K562 (cell line): Measurements from ENCODE around the gene CKMT2. TPM values are rescaled to one million over a fixed set of nuclear protein-coding genes. Genes with fewer than 3 reads are reported as not detected.

Source experiments
- ATAC-seq: fragments of 200-7000 bp; cut with Tn5 transposase; 3 replicates; pipeline ENCODE4 v1.9.1; 2020; ENCODE audit warnings: moderate library complexity
- BruUV-seq: library from RNA; stranded (reverse); fragments of 400-500 nt; replicated peaks from 2 replicates; lab custom pipeline; 2021; lab: Mats Ljungman, UMichigan
- CTCF ChIA-PET: fragments of 300-600 bp; formaldehyde crosslinking; extraction: SDS; loops from one replicate; lab custom pipeline; 2021; ENCODE audit warnings: low intra/inter-chr PET ratio; lab: Yijun Ruan, JAX
- POLR2A ChIA-PET: fragments of 300-600, 350-650 bp; sonication (Branson Sonifier 250); formaldehyde crosslinking; extraction: SDS; loops from one replicate; lab custom pipeline; 2021; ENCODE audit warnings: antibody characterized with exemption, inconsistent platforms; lab: Yijun Ruan, JAX
- DNase-seq, 4 experiments: peaks; one replicate each; pipeline versions ENCODE4 v3.0.0 to v3.0.0-alpha.2; 2011 to 2018; ENCODE audit warnings: low spot score in 3 of 4, mixed read lengths in 3 of 4; ENCODE audit errors: extremely low read depth in 1 of 4
- FAIRE-seq: peaks from 2 replicates; lab custom pipeline; 2011; peaks lifted over from hg19 to GRCh38; lab: Jason Lieb, UNC
- H2AFZ ChIP-seq: 2 replicates; pipeline ENCODE4 v1.6.0; 2011; ENCODE audit warnings: low read depth, low read length, control low read depth, inconsistent platforms
- H3K27ac ChIP-seq: fragments of 200-600 bp; 3 replicates; pipeline ENCODE4 v1.8.0; 2011; ENCODE audit warnings: low read depth, mild to moderate bottlenecking, control low read depth, inconsistent platforms, low read length, moderate library complexity, mixed read lengths; ENCODE audit errors: extremely low read depth
- H3K27me3 ChIP-seq, 2 experiments: fragments of 300-600 bp in 1 of 2; 2 replicates in 1 of 2; 3 replicates in 1 of 2; pipeline versions ENCODE4 v1.6.0 to v1.8.0; 2011; ENCODE audit warnings: inconsistent platforms in 2 of 2, low read length in 2 of 2, mild to moderate bottlenecking in 1 of 2, mixed read lengths in 1 of 2, moderate library complexity in 1 of 2; ENCODE audit not compliant: control insufficient read depth in 2 of 2, insufficient read depth in 2 of 2
- H3K36me3 ChIP-seq: fragments of 300-600 bp; 3 replicates; pipeline ENCODE4 v1.8.0; 2011; ENCODE audit warnings: mild to moderate bottlenecking, low read length, inconsistent platforms; ENCODE audit not compliant: control insufficient read depth, insufficient read depth
- H3K4me1 ChIP-seq, 2 experiments: fragments of 200-600 bp in 1 of 2; replicated peaks in 1 of 2; 2 replicates in 1 of 2; 3 replicates in 1 of 2; pipeline versions ENCODE4 v1.5.1 to v1.8.0; 2011; ENCODE audit warnings: inconsistent platforms in 2 of 2, low read length in 2 of 2, mild to moderate bottlenecking in 1 of 2, mixed read lengths in 1 of 2, moderate library complexity in 1 of 2; ENCODE audit not compliant: control insufficient read depth in 2 of 2, insufficient read depth in 2 of 2
- H3K4me2 ChIP-seq: 2 replicates; pipeline ENCODE4 v1.6.1; 2011; ENCODE audit warnings: low read length, control low read depth, inconsistent platforms, mixed read lengths; ENCODE audit not compliant: insufficient read depth
- H3K4me3 ChIP-seq: fragments of 200-600 bp; sonication (generic), shearing (Covaris generic); 2 replicates; pipeline ENCODE4 v1.5.1; 2016; ENCODE audit warnings: control low read depth, inconsistent platforms
- H3K79me2 ChIP-seq: fragments of 200-600 bp; 3 replicates; pipeline ENCODE4 v1.8.0; 2011; ENCODE audit warnings: low read length, inconsistent platforms; ENCODE audit not compliant: control insufficient read depth, insufficient read depth
- H3K9ac ChIP-seq, 2 experiments: 2 replicates each; pipeline versions ENCODE4 v1.6.0 to v1.6.1; 2011; ENCODE audit warnings: low read depth in 2 of 2, low read length in 2 of 2, control low read depth in 1 of 2, inconsistent platforms in 1 of 2, mild to moderate bottlenecking in 1 of 2, mixed read lengths in 1 of 2; ENCODE audit not compliant: insufficient read depth in 1 of 2
- H3K9me1 ChIP-seq: one replicate; pipeline ENCODE4 v1.6.0; 2011; ENCODE audit warnings: inconsistent platforms, mild to moderate bottlenecking, low read length, moderate library complexity; ENCODE audit not compliant: control insufficient read depth, insufficient read depth
- H3K9me3 ChIP-seq: replicated peaks from 2 replicates; pipeline ENCODE4 v1.5.1; 2011; ENCODE audit warnings: low read depth, low read length, inconsistent platforms; ENCODE audit not compliant: control insufficient read depth, insufficient read depth
- H4K20me1 ChIP-seq: replicated peaks from 2 replicates; pipeline ENCODE4 v1.6.1; 2011; ENCODE audit warnings: low read length, inconsistent platforms, mixed read lengths; ENCODE audit not compliant: control insufficient read depth, insufficient read depth
- ARNT ChIP-seq, 2 experiments: fragments of 450-650 bp; IDR thresholded peaks; 2 replicates each; pipeline ENCODE4 v1.6.1; 2016; ENCODE audit warnings: mild to moderate bottlenecking in 1 of 2
- CHD2 ChIP-seq: IDR thresholded peaks from 2 replicates; pipeline ENCODE4 v1.6.1; 2011; ENCODE audit warnings: low read depth, low read length
- RNF219 ChIP-seq: fragments of 250-450 bp; sonication (Bioruptor Pico); IDR thresholded peaks from 2 replicates; pipeline ENCODE4 v1.5.0; 2022; ENCODE audit warnings: mild to moderate bottlenecking
- SAP30 ChIP-seq: fragments of 200-600 bp; sonication (generic); IDR thresholded peaks from 2 replicates; pipeline ENCODE4 v1.6.1; 2012; ENCODE audit warnings: borderline replicate concordance, low read depth, mild to moderate bottlenecking, moderate library complexity, low read length, control low read depth, inconsistent platforms; ENCODE audit not compliant: insufficient read depth, poor library complexity, severe bottlenecking
- XRCC3 ChIP-seq: fragments of 450-650 bp; IDR thresholded peaks from 2 replicates; pipeline ENCODE4 v1.6.1; 2017; ENCODE audit warnings: mild to moderate bottlenecking, moderate library complexity
- YY1 ChIP-seq, 3 experiments: IDR thresholded peaks; 2 replicates each; pipeline ENCODE4 v1.6.1; 2011; ENCODE audit warnings: low read length in 2 of 3, mild to moderate bottlenecking in 2 of 3, moderate library complexity in 2 of 3, borderline replicate concordance in 1 of 3, control low read depth in 1 of 3, low read depth in 1 of 3; ENCODE audit not compliant: insufficient read depth in 3 of 3, insufficient replicate concordance in 2 of 3, control insufficient read depth in 1 of 3, insufficient read length in 1 of 3; ENCODE audit errors: extremely low read depth in 1 of 3
- ZNF277 ChIP-seq: fragments of 250-450 bp; sonication (Bioruptor Pico); IDR thresholded peaks from 2 replicates; pipeline ENCODE4 v1.8.0; 2022; ENCODE audit warnings: inconsistent platforms, mild to moderate bottlenecking, moderate library complexity, borderline replicate concordance
- WGBS: fragments of 100-300 bp; shearing (Covaris generic); methylation state at CpG from one replicate; pipeline ENCODE4 v1.1.6; 2016; ENCODE audit warnings: low coverage, mixed read lengths; ENCODE audit not compliant: insufficient coverage; ENCODE audit errors: missing lambda C conversion rate; 5-methylcytosine and 5-hydroxymethylcytosine counted together
- in situ Hi-C: fragments of 300-500 bp; cut with MboI; formaldehyde crosslinking; loops from 4 replicates; pipeline ENCODE4 v1.15.0; 2018; ENCODE audit warnings: inconsistent platforms, mixed read lengths
- intact Hi-C: fragments of 100-400 bp; cut with micrococcal nuclease; formaldehyde crosslinking; loops from 2 replicates; pipeline ENCODE4 v1.14.2; 2022
- polyA plus RNA-seq, 8 experiments: library from polyadenylated mRNA; depleted of rRNA in 4 of 8; stranded (reverse) in 5 of 8; unstranded in 3 of 8; fragments of >200 nt; fragmentation: Nextera tagmentation in 2 of 8; fragmentation: Illumina TruSeq in 1 of 8; extraction: Ambion mirVana in 2 of 8; extraction: Trizol in 1 of 8; gene quantifications; 2 replicates each; pipeline versions ENCODE4 v1.2.1 to v1.2.3, GENCODE V29; 2011 to 2014; ENCODE audit warnings: inconsistent platforms in 1 of 8, missing spikeins in 1 of 8
- total RNA-seq, 7 experiments: library from RNA; depleted of rRNA in 6 of 7; stranded (reverse); fragments of >200 nt in 6 of 7; fragmentation: Illumina TruSeq in 2 of 7; extraction: Trizol in 2 of 7; gene quantifications; 2 replicates each; pipeline versions ENCODE4 v1.2.1 to v1.2.3, GENCODE V29; 2011 to 2021; ENCODE audit warnings: low replicate concordance in 1 of 7
- TF ChIP-seq, protein P1 (sequence below): fragments of 450-650 bp; formaldehyde crosslinking; IDR thresholded peaks from 2 replicates; pipeline ENCODE4 v1.4.0; 2020; ENCODE audit warnings: mild to moderate bottlenecking, moderate library complexity
- TF ChIP-seq, protein P2 (sequence below): sonication (generic); formaldehyde crosslinking; IDR thresholded peaks from 2 replicates; pipeline ENCODE4 v1.8.0; 2022; ENCODE audit warnings: missing genetic modification reagents, mild to moderate bottlenecking, moderate library complexity, borderline replicate concordance
- TF ChIP-seq, protein P3 (sequence below): fragments of 250-450 bp; sonication (Bioruptor Pico); IDR thresholded peaks from 2 replicates; pipeline ENCODE4 v1.8.0; 2022; ENCODE audit warnings: moderate library complexity, mild to moderate bottlenecking, inconsistent platforms

Gene CKMT2
- total and polyA plus RNA-seq, 9 of the 15 experiments (the other 6 are each of a cell fraction or from before 2014, with no cell fraction given) = 0.03 TPM; not detected in 8

DNA sequence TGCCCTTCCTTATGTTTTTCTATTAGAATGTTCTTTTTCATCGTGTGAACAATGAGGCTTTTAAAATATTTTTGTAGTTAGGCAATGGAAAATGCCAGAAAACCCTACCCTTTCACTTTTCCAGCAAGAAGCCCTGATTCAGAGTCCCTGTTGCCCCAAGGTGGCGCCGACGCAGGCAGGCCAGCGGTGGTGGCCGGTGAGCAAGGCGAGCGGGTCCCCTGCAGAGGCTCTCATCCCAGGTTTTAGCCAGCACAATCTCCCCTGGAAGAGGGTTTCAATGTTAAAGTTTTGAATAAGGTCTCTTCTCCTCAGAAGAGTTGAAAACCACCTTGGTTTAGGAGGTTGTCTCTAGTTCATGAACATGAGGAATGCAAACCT is 40.8 kb upstream of the CKMT2 start:
- no peak for ATAC-seq
- no peak for DNase-seq
- WGBS = 0% methylated on average over 8 of the region's 8 CpGs
- intact Hi-C loops = loop anchor here (10.0 kb wide), 2 partner anchors 708 to 1098 kb away; partner anchors contain the start of gene FAM151B
- ChIA-PET CTCF (no interaction called here), POLR2A (interaction anchor here (1.0 kb wide), 1 partner anchor 9 kb away, joined by 3 read pairs; no protein-coding TSS in a partner anchor)
- no peaks in the 10 kb centered on the region for H3K36me3 ChIP-seq
- no peaks in the 10 kb centered on the region for H4K20me1 ChIP-seq
- H3K27me3 ChIP-seq = peaks cover 34 to 57% of the 10 kb centered on the region in 2 experiments
- H3K9me3 ChIP-seq = no peaks in the 10 kb centered on the region
- no peak overlapping the region for H3K27ac ChIP-seq
- in situ Hi-C loops = loop anchor here (10.0 to 25.0 kb wide), 2 partner anchors 508 to 1080 kb away; no protein-coding TSS in a partner anchor
- H3K4me2 ChIP-seq = no peak overlapping the region
- H2AFZ ChIP-seq = no peak overlapping the region
- H3K4me1 ChIP-seq = peaks cover 4% of the 10 kb centered on the region in 2 experiments; a peak in 4 of 5 replicates
- H3K9ac ChIP-seq = no peak overlapping the region
- no peak overlapping the region for H3K4me3 ChIP-seq
- no peaks in the 10 kb centered on the region for H3K9me1 ChIP-seq
- no TSS peak for BruUV-seq
- no peak for FAIRE-seq
- H3K79me2 ChIP-seq = no peaks in the 10 kb centered on the region
- TF ChIP-seq RNF219 (CRISPR knock-in tag) (no peak), YY1 (IDR thresholded peaks at IDR 0.05; ENCODE audit: borderline replicate concordance in 1 of 3, control insufficient read depth in 1 of 3, extremely low read depth in 1 of 3, insufficient read depth in 3 of 3, insufficient read length in 1 of 3, insufficient replicate concordance in 2 of 3, low read depth in 1 of 3, low read length in 2 of 3) (no peak), CHD2 (no peak), ZNF277 (CRISPR knock-in tag) (no peak), XRCC3 (no peak), SAP30 (no peak), ARNT (IDR thresholded peaks at IDR 0.05) (no peak)
- TF ChIP-seq, protein P1, sequence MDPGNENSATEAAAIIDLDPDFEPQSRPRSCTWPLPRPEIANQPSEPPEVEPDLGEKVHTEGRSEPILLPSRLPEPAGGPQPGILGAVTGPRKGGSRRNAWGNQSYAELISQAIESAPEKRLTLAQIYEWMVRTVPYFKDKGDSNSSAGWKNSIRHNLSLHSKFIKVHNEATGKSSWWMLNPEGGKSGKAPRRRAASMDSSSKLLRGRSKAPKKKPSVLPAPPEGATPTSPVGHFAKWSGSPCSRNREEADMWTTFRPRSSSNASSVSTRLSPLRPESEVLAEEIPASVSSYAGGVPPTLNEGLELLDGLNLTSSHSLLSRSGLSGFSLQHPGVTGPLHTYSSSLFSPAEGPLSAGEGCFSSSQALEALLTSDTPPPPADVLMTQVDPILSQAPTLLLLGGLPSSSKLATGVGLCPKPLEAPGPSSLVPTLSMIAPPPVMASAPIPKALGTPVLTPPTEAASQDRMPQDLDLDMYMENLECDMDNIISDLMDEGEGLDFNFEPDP (CRISPR knock-in tag) = no peak
- TF ChIP-seq, protein P2, sequence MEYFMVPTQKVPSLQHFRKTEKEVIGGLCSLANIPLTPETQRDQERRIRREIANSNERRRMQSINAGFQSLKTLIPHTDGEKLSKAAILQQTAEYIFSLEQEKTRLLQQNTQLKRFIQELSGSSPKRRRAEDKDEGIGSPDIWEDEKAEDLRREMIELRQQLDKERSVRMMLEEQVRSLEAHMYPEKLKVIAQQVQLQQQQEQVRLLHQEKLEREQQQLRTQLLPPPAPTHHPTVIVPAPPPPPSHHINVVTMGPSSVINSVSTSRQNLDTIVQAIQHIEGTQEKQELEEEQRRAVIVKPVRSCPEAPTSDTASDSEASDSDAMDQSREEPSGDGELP = no peak
- TF ChIP-seq, protein P3, sequence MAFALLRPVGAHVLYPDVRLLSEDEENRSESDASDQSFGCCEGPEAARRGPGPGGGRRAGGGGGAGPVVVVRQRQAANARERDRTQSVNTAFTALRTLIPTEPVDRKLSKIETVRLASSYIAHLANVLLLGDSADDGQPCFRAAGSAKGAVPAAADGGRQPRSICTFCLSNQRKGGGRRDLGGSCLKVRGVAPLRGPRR (CRISPR knock-in tag) = no peak
